Panc1 (cell line): ENCODE measurements around the gene DDAH1.

ENCODE experiments used
- CTCF ChIP-seq: fragments of 450-650 bp; IDR thresholded peaks from 2 replicates; pipeline ENCODE4 v1.5.1; 2017; ENCODE audit warnings: mild to moderate bottlenecking
- POLR2AphosphoS5 ChIP-seq: IDR thresholded peaks from 2 replicates; pipeline ENCODE4 v1.6.1; 2012; ENCODE audit warnings: mild to moderate bottlenecking, low read depth, low read length, moderate library complexity
- REST ChIP-seq, 2 experiments: IDR thresholded peaks; 2 replicates each; pipeline ENCODE4 v1.6.1; 2011 to 2012; ENCODE audit warnings: low read depth in 2 of 2, control low read depth in 1 of 2, low read length in 1 of 2, mild to moderate bottlenecking in 1 of 2, moderate library complexity in 1 of 2; ENCODE audit not compliant: insufficient read depth in 1 of 2
- TCF7L2 ChIP-seq: IDR thresholded peaks from 2 replicates; pipeline ENCODE4 v1.6.1; 2011; ENCODE audit warnings: mild to moderate bottlenecking, low read depth, low read length, inconsistent platforms

DNA sequence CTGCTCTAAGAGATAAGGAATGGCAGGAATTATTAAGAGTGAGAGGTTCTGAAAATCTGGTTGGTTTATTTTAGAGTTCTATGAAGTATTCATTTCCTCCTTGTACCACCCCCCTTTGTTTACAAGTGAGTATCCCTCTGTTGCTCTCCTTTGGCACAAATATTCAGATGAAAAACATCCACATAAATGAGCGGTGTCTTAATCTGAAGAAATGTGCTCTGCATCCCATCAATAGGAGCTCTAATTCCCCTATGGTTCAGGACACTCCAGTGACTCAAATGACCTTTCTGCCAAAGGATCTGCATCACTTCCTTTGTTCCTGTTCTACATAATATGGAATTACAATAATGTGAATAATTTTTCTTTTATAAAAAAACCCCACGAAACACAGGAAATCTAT is 16.6 kb downstream of the DDAH1 start:
- TF ChIP-seq CTCF = no peak
- no peak for TF ChIP-seq POLR2AphosphoS5
- no peak for TF ChIP-seq REST (IDR thresholded peaks at IDR 0.05; ENCODE audit: insufficient read depth in 1 of 2, low read depth in 2 of 2, low read length in 1 of 2)
- no peak for TF ChIP-seq TCF7L2
